ENCODE data around the gene TRRAP.
"Not testable (repeated sequence)": the region's sequence is repeated elsewhere in the genome, so short reads cannot be mapped to it uniquely, and the experiment has no call there.

Gene TRRAP

DNA sequence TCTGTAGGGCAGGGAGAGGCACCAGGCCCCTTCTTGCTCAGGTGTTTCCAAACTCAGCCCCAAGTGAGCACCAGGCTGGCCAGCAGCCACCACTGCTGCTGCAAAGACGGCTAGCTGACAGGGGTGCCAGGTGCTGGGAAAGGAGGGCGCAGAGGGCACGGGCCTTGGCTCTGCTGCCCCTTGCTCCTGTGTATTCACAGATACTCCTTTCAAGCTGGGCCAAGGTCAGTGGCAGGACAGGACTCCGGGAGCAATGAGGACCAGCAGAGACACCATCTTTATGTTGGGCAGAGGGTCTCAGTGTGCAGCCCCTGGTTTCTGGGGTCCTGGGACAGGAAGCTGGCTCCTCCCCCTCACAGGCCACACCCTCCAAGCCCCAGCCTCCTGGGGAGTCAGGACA is 155.4 kb downstream of the TRRAP start:
- DNase-seq: no peak

DNA sequence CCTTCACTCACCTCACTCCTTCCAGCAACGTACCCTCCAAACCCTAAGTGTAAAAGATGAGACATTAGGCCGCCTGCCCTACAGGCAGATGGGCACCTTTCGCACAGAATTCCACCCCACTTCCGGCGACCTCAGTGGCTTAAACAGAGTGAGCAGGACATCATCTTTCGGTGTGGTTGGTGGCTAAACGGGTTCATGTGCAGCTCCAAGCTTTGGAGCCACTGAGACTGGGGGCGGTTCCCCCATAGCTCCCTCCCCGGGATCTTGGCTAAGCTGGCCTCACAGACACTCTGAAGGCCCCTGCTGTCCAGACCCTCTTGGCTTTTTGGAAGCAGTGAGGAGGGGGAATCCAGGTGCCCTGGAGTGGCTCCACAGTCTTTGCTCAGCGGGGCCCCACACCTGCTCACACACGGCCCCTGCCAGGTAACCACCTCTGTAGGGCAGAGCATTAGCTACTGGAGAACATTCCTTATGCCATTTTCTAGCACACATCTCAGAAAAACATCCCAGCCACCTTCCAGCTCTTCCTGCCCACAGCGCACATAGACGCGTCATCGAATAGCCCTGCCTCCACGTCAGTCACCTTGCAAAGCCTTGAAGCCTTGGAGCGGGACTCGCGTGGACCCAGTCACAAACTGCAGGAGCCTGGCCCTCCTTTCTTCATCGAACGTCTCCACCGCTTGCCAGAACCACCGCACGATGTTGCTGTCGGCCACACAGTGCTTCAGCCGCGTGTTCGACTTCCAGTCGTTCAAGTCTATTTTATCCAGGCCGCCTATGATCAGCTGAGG is 156.8 kb downstream of the TRRAP start:
- DNase-seq: no peak

DNA sequence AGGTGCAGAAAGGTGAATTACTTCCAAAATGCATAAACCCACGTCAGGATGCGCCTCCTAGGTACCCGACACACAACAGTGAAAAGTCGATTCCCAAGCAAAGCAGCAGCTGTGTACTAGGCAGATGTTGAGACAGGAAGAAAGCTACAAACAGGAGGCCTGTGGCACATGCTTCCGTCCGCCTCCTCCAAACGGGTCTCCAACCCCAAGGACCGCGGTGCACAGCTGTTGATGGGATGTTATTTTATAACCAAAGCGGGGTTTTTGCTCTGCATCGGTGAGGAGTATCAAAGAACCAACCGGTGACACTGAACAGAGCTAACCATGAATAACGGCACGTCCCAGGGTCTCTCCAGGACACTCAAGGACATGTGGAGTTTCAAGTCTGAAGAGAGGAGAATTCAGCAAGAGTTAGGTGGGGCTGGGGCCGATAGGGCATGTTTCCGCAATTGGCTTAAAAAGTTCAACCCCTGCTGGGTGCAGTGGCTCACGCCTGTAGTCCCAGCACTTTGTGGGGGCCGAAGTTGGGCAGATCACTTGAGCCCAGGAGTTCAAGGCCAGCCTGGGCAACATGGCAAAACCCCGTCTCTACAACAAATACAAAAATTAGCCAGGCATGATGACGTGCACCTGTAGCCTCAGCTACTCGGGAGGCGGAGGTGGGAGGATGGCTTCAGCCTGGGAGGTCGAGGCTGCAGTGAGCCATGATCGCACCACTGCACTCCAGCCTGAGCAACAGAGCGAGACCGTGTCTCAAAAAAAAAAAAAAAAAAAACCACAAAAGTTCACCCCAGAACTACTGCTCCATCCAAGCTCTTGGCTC is 157.6 kb downstream of the TRRAP start:
- no peak for DNase-seq

GRCh38 chr7:99036546-99037111 is 158.3 kb downstream of the TRRAP start:
- DNase-seq: no peak

DNA sequence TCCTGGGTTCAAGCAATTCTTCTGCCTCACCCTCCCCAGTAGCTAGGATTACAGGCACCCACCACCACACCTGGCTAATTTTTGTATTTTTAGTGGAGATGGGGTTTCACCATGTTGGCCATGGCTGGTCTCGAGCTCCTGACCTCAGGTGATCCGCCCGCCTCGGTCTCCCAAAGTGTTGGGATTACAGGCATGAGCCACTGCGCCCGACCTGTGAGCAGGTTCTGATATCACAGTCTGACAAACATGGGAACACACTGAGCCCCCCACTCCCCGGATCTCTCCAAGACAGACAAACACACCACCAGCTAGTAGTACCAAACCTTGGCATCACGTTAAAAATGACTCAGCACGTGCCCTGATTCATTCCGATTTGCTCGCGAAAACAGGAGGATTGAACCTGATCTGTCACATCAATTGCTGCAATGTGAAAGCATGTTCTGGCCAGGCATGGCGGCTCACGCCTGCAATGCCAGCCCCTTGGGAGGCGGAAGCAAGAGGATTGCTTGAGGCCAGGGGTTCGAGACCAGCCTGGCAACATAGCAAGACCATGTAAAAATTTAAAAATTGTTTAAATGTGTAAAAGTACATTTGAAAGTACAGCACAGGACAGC is 159.1 kb downstream of the TRRAP start:
- no peak for DNase-seq

DNA sequence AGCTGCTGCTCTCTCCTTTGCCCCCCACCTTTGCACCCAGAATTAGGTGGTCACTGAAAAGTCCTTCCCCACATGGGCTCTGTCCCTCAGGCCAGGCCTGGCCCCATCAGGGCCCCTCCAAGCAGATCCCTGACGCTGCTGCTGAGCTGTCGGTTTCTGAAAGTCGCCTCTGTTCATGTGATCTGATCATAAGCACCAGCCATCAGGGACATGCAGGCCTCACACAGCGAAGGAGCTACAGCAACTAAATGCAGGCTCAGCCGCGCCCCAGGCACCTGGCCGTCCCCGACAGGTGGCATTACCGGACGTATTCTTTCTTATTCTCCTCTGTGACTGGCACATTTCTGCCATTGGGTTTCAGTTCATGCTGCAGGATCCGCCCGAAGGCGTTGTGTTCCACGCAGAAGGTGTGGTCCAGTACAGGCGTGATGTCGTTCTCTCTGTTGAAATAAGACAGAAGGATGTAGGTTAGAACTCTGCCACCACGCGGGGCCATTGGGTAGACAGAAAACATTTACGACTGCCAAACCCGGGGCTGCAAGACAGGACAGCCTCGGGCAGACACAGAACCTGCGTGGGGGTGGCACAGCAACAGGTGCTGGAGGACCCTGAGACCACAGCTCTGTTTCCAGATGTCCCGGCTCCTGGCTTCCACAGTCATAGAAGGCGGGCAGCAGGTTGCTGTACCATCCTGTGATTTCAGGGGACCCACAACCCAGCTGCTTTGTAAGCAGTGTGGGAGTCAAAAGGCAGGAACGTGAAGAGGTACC is 159.9 kb downstream of the TRRAP start:
- DNase-seq: no peak

DNA sequence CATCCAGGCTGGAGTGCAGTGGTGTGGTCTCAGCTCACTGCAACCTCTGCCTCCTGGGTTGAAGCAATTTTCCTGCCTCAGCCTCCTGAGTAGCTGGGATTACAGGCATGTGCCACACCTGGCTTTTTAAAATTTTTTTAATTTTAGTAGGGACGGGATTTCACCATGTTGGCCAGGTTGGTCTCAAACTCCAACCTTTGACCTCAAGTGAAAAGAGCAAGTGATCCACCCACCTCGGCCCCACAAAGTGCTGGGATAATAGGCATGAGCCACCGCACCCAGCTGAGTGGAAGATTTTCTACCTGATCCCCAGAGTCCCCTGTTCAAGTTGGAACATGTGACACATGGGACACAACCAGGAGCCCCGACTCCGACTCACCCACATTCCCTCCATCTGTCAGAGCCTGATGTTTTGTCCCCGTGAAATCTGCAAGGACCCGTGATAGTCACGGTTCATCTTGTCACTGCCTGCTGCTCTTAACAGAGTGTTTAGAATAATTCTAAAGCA is 161.1 kb downstream of the TRRAP start:
- no peak for DNase-seq

DNA sequence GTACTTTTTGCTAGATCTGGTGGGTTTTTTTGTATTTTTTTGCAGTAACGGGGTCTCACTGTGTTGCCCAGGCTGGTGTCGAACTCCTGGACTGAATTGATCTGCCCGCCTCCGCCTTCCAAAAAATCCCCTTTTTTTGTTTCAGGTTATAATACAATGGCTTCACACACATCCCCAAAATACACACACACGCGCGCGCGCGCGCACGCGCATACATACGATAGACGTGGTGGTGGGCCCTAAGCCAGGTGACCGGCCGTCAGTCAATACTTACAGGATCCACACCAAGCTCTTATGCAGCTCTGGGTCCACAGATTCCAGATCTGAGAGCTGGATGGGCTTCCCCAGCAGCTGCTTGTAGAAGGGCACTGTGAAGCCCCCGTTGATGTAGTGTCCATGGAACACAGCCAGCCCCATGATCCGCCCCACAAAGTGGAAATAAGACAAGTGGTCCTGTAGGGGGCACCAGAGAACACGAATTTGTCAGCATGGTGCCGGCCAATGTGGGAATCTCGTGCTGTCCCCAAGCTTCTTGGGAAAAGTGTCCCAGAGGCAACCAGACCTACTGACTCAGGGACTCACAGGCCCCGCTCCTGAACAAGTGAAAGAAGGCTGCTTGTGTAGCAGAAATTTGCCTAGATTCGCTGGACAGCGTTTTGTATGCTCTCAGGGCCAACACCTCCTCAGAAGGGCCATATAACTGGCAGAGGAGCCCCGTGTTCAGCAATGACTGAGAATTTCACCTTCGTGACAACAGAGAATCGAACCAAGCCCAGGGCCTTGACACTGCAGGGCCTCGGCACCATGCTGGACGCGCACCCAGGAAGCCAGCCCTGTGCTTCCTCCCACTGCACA is 162.0 kb downstream of the TRRAP start:
- DNase-seq: peak; percentile 46

- DNase-seq: no peak
Observed at GRCh38 chr7:99041526-99041925, 163.2 kb downstream of the TRRAP start.

DNA sequence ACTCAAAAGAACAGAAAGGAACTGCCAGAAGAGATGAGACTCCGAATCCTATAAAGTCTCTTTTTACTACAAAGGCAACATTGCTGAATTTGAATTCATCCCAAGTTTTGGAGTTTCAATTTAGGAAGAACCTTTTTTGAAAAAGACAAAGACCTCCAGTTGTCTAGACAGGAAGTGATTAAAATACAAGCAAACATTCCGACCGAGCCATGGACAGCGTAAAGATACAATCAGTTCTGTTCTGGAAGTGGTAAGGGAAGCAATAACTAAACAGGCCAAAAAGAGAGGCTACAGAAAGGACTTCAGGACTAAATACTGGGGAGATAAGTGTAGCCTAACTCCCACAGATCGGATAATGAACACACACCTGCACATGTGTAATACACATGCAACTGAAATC is 164.6 kb downstream of the TRRAP start:
- DNase-seq: no peak

- not testable (repeated sequence) for DNase-seq
Observed at GRCh38 chr7:99044858-99045257, 166.5 kb downstream of the TRRAP start.

GRCh38 chr7:99046262-99046661 is 167.9 kb downstream of the TRRAP start:
- not testable (repeated sequence) for DNase-seq

DNA sequence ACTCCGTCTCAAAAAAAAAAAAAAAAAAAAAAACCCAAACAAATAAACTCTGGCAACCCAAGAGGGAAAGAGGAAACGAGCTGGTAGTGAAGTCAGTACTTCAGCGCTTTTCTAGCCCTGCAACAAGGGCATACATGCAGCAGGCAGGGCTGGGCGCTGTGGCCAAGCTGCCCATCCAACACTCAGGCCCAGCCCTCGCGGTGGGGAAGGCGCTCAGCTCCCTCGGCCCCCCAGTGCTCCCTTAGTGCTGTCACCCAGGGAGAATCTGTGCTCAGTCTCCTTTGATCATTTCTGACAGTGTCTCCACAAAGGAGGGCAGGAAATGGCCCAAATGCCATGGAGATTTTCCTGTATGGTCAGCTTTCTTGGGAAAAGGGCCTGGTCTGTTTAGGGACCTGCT is 168.4 kb downstream of the TRRAP start:
- no peak for DNase-seq

GRCh38 chr7:99047526-99048077 is 169.3 kb downstream of the TRRAP start:
- DNase-seq: no peak

DNA sequence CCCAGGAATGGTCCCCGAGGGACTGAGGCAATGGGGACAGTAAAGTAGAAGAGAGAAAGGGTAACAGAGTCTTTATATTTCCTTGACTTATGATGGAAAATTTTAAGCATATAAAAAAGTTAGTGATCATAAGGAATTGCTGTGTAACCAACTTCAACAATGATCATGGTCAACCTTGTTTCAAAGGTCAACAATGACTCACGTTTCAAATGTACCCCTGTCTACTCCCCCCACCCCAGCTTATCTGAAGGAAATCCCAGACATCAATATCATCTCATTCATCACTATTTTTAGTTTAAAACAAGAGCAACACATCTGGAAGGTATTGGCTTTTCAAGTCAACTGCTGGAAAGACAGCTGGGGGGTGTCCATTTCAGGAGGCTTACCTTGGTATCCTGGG is 172.6 kb downstream of the TRRAP start:
- DNase-seq: no peak

- no peak for DNase-seq
Observed at GRCh38 chr7:99054781-99055180, 176.4 kb downstream of the TRRAP start.

DNA sequence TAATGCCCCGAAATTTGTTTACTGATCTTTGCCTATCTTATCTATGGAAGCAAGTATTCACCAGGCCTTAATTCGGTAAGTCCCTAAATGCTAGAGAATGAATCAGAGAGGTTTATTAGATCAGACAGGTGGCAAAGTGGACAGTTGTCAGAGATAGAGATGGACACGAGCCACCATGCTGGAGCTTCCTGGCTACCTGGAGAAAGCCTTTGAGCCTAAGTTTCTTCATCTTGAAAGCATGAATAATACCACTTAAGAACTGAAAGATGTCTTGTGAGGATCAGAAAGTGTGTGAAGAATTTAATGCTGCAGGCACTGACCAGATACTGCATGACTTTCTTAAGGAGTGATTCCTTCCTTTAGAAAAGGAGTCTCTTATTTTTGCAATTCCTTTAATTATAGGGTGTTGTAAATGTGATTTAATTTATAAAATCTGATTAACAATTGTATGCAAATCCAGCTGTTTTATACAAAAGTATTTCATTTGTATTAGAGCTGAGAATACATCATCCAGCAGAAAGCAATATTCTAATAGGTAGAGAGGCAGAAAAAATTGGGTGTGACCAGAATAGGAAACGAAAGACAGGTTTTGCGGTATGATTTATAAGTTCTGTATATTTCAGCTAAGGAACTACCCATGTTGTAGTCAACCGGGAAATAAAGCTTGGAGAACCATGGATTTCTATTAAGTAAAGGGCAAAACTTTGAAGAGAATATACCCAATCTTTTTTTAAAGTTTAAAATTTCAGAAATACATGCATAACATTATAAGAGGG is 182.9 kb downstream of the TRRAP start:
- no peak for DNase-seq
